H9 (cell line): ENCODE results near the gene CBR3. TPM values are rescaled to one million over a fixed set of nuclear protein-coding genes. Genes with fewer than 3 reads are reported as not detected.

ENCODE experiments used
- DNase-seq: peaks from one replicate; pipeline ENCODE4 v3.0.0-alpha.2; 2017
- H2AFZ ChIP-seq: one replicate; pipeline ENCODE4 v1.6.1; 2013; ENCODE audit warnings: mild to moderate bottlenecking, low read length, control low read depth, moderate library complexity
- H2AK5ac ChIP-seq: 2 replicates; pipeline ENCODE4 v1.6.1; 2013; ENCODE audit warnings: low read length, control low read depth, mixed read lengths; ENCODE audit not compliant: insufficient read length
- H2BK120ac ChIP-seq: one replicate; pipeline ENCODE4 v1.6.1; 2013; ENCODE audit warnings: low read depth, mild to moderate bottlenecking, low read length, control low read depth, inconsistent platforms; ENCODE audit not compliant: poor library complexity, severe bottlenecking
- H2BK12ac ChIP-seq: 2 replicates; pipeline ENCODE4 v1.6.1; 2013; ENCODE audit warnings: low read length, control low read depth, mixed read lengths, low read depth; ENCODE audit not compliant: insufficient read length
- H2BK15ac ChIP-seq: 2 replicates; pipeline ENCODE4 v1.6.1; 2013; ENCODE audit warnings: low read depth, low read length, control low read depth
- H2BK20ac ChIP-seq: one replicate; pipeline ENCODE4 v1.6.1; 2013; ENCODE audit warnings: low read depth, mild to moderate bottlenecking, low read length, control low read depth, inconsistent platforms; ENCODE audit not compliant: poor library complexity, severe bottlenecking
- H2BK5ac ChIP-seq: 2 replicates; pipeline ENCODE4 v1.6.1; 2013; ENCODE audit warnings: low read length, control low read depth, mixed read lengths; ENCODE audit not compliant: insufficient read length
- H3K14ac ChIP-seq: 2 replicates; pipeline ENCODE4 v1.6.1; 2013; ENCODE audit warnings: low read length, control low read depth; ENCODE audit not compliant: insufficient read depth
- H3K18ac ChIP-seq: 2 replicates; pipeline ENCODE4 v1.6.1; 2013; ENCODE audit warnings: low read depth, mild to moderate bottlenecking, mixed read lengths, low read length, control low read depth; ENCODE audit not compliant: insufficient read length
- H3K23ac ChIP-seq: 2 replicates; pipeline ENCODE4 v1.6.1; 2013; ENCODE audit warnings: low read length, control low read depth, mixed read lengths, low read depth; ENCODE audit not compliant: insufficient read length
- H3K23me2 ChIP-seq: 2 replicates; pipeline ENCODE4 v1.6.1; 2013; ENCODE audit warnings: low read depth, mild to moderate bottlenecking, mixed read lengths, low read length, control low read depth; ENCODE audit not compliant: insufficient read length, poor library complexity, severe bottlenecking
- H3K27ac ChIP-seq: 2 replicates; pipeline ENCODE4 v1.5.1; 2013; ENCODE audit warnings: low read length, control low read depth, mixed read lengths, low read depth; ENCODE audit not compliant: insufficient read length
- H3K27me3 ChIP-seq: 2 replicates; pipeline ENCODE4 v1.6.1; 2013; ENCODE audit warnings: low read length, control low read depth, inconsistent platforms; ENCODE audit not compliant: insufficient read depth
- H3K4ac ChIP-seq: 2 replicates; pipeline ENCODE4 v1.6.1; 2013; ENCODE audit warnings: low read depth, mild to moderate bottlenecking, control low read depth, inconsistent platforms, low read length, moderate library complexity
- H3K4me1 ChIP-seq: 2 replicates; pipeline ENCODE4 v1.6.1; 2013; ENCODE audit warnings: low read length, control low read depth, inconsistent platforms; ENCODE audit not compliant: insufficient read depth
- H3K4me2 ChIP-seq: 2 replicates; pipeline ENCODE4 v1.6.1; 2013; ENCODE audit warnings: low read length, control low read depth, mixed read lengths; ENCODE audit not compliant: insufficient read length, insufficient read depth
- H3K56ac ChIP-seq: 2 replicates; pipeline ENCODE4 v1.6.1; 2013; ENCODE audit warnings: low read depth, mild to moderate bottlenecking, mixed read lengths, low read length, control low read depth; ENCODE audit not compliant: insufficient read length
- H3K79me1 ChIP-seq: 2 replicates; pipeline ENCODE4 v1.6.1; 2013; ENCODE audit warnings: low read depth, mild to moderate bottlenecking, moderate library complexity, low read length, control low read depth, inconsistent platforms; ENCODE audit not compliant: insufficient read depth, poor library complexity, severe bottlenecking
- H3K79me2 ChIP-seq: 2 replicates; pipeline ENCODE4 v1.6.1; 2013; ENCODE audit warnings: low read length, control low read depth, inconsistent platforms; ENCODE audit not compliant: insufficient read depth
- H3K9ac ChIP-seq: 2 replicates; pipeline ENCODE4 v1.6.1; 2013; ENCODE audit warnings: low read length, control low read depth, mixed read lengths; ENCODE audit not compliant: insufficient read length; ENCODE audit errors: extremely low read depth
- H3K9me3 ChIP-seq: one replicate; pipeline ENCODE4 v1.6.1; 2013; ENCODE audit warnings: low read depth, low read length, inconsistent platforms; ENCODE audit not compliant: control insufficient read depth
- H3T11ph ChIP-seq: one replicate; pipeline ENCODE4 v1.6.1; 2013; ENCODE audit warnings: mild to moderate bottlenecking, low read length, control low read depth, inconsistent platforms
- H4K20me1 ChIP-seq: one replicate; pipeline ENCODE4 v1.6.1; 2013; ENCODE audit not compliant: control insufficient read depth, insufficient read length, insufficient read depth
- H4K5ac ChIP-seq: 2 replicates; pipeline ENCODE4 v1.6.1; 2013; ENCODE audit warnings: low read depth, mild to moderate bottlenecking, mixed read lengths, low read length, control low read depth; ENCODE audit not compliant: insufficient read length
- H4K8ac ChIP-seq: replicated peaks from 2 replicates; pipeline ENCODE4 v1.6.1; 2013; ENCODE audit warnings: low read length, control low read depth, mixed read lengths, low read depth; ENCODE audit not compliant: insufficient read length
- H4K91ac ChIP-seq: 2 replicates; pipeline ENCODE4 v1.6.1; 2013; ENCODE audit warnings: low read depth, mild to moderate bottlenecking, moderate library complexity, mixed read lengths, low read length, control low read depth; ENCODE audit not compliant: insufficient read length
- H3K27ac Mint-ChIP-seq, 3 experiments: 2 replicates in 2 of 3; 3 replicates in 1 of 3; pipeline ENCODE4 v1.8.0; 2020 to 2021; ENCODE audit warnings: mixed read lengths in 3 of 3, mild to moderate bottlenecking in 1 of 3, moderate library complexity in 1 of 3
- H3K27me3 Mint-ChIP-seq: 2 replicates; pipeline ENCODE4 v1.8.0; 2021; ENCODE audit warnings: low read depth, mild to moderate bottlenecking, moderate library complexity, mixed read lengths
- H3K36me3 Mint-ChIP-seq, 3 experiments: 2 replicates in 2 of 3; 3 replicates in 1 of 3; pipeline ENCODE4 v1.8.0; 2020 to 2021; ENCODE audit warnings: low read depth in 3 of 3, mixed read lengths in 3 of 3; ENCODE audit not compliant: insufficient read depth in 1 of 3
- H3K4me1 Mint-ChIP-seq, 2 experiments: 2 replicates each; pipeline ENCODE4 v1.8.0; 2020; ENCODE audit warnings: mixed read lengths in 2 of 2
- H3K4me3 Mint-ChIP-seq, 2 experiments: 2 replicates in 1 of 2; 3 replicates in 1 of 2; pipeline ENCODE4 v1.8.0; 2020 to 2021; ENCODE audit warnings: mild to moderate bottlenecking in 2 of 2, mixed read lengths in 2 of 2, moderate library complexity in 1 of 2
- H3K9me3 Mint-ChIP-seq, 2 experiments: 2 replicates in 1 of 2; 3 replicates in 1 of 2; pipeline ENCODE4 v1.8.0; 2020; ENCODE audit warnings: mild to moderate bottlenecking in 2 of 2, mixed read lengths in 2 of 2, moderate library complexity in 1 of 2
- CTCF ChIP-seq: fragments of 200-600 bp; sonication (generic); conservative IDR thresholded peaks from 3 replicates; pipeline ENCODE4 v1.8.0; 2021; ENCODE audit warnings: antibody characterized with exemption, mild to moderate bottlenecking
- WGBS: extraction: QIAGEN DNeasy Blood & Tissue Kit; methylation state at CpG from one replicate; pipeline ENCODE4 v1.1.7; 2013; ENCODE audit warnings: missing lambda C conversion rate, low lambda C conversion rate, mixed read lengths; ENCODE audit not compliant: insufficient read length; ENCODE audit errors: extremely low coverage; 5-methylcytosine and 5-hydroxymethylcytosine counted together
- total RNA-seq: library from RNA; stranded (reverse); gene quantifications from 2 replicates; pipeline ENCODE4 v1.2.1, GENCODE V29; 2021

Gene CBR3
- total RNA-seq, 1 experiment from 2014 or later = 2.4 TPM

GRCh38 chr21:36186081-36186480 is 51.2 kb downstream of the CBR3 start:
- Histone ChIP-seq H2BK120ac (no peak overlapping the region), H4K5ac (no peak overlapping the region), H4K20me1 (no peaks in the 10 kb centered on the region), H2BK12ac (no peak overlapping the region), H3K4ac (no peak overlapping the region), H3K27me3 (no peaks in the 10 kb centered on the region), H2AFZ (no peak overlapping the region), H3T11ph (no peak overlapping the region), H4K91ac (no peak overlapping the region), H3K79me2 (no peaks in the 10 kb centered on the region), H3K79me1 (no peaks in the 10 kb centered on the region), H3K9ac (no peak overlapping the region), H3K18ac (no peak overlapping the region), H2BK15ac (no peak overlapping the region), H3K23me2 (no peaks in the 10 kb centered on the region), H2BK5ac (no peak overlapping the region), H3K23ac (no peak overlapping the region), H3K4me2 (no peak overlapping the region), H3K14ac (no peak overlapping the region), H2AK5ac (no peak overlapping the region), H2BK20ac (no peak overlapping the region), H3K4me1 (no peaks in the 10 kb centered on the region; the same call in 1 of the 2 replicates), H4K8ac (no peak overlapping the region), H3K27ac (no peak overlapping the region), H3K9me3 (no peaks in the 10 kb centered on the region), H3K56ac (no peak overlapping the region)
- DNase-seq = no peak
- no peak for TF ChIP-seq CTCF
- H3K4me3 Mint-ChIP-seq = no peak overlapping the region
- peaks cover 0 to 2% (median 2%) of the 10 kb centered on the region in 3 experiments; a peak in 2 of 7 replicates for H3K36me3 Mint-ChIP-seq
- H3K4me1 Mint-ChIP-seq = peaks cover 15 to 19% of the 10 kb centered on the region in 2 experiments
- H3K27ac Mint-ChIP-seq = peak overlapping the region in 1 of 3 experiments; percentile 4; a peak in 1 of 7 replicates
- no peaks in the 10 kb centered on the region; a peak in 1 of 5 replicates for H3K9me3 Mint-ChIP-seq
- no peaks in the 10 kb centered on the region for H3K27me3 Mint-ChIP-seq
- no CpG with 5 or more reads among the region's 4 CpGs for WGBS
